ENCODE measurements around the gene SIRPA. TPM values are rescaled to one million over a fixed set of nuclear protein-coding genes. Genes with fewer than 3 reads are reported as not detected.

SIRPA gene
- total and polyA plus RNA-seq, 2 of the 8 experiments (the other 6 are each of a cell fraction or from before 2014, with no cell fraction given), result 3.9 to 4.3 TPM

- Histone ChIP-seq H3K36me3 (ENCODE audit: control insufficient read depth in 2 of 4, insufficient read depth in 4 of 4, low read length in 3 of 4) (no peaks in the 10 kb centered on the region), H2BK5ac (ENCODE audit: low read depth, low read length) (no peak overlapping the region), H2BK20ac (ENCODE audit: low read length) (no peak overlapping the region), H3K9me3 (ENCODE audit: insufficient read depth in 2 of 2, low read depth in 1 of 2, low read length in 1 of 2) (no peaks in the 10 kb centered on the region), H2AK5ac (ENCODE audit: low read depth, low read length) (no peak overlapping the region), H3K23ac (ENCODE audit: insufficient read length) (no peak overlapping the region), H4K8ac (ENCODE audit: extremely low read depth, insufficient read depth, low read length) (no peak overlapping the region), H3K4me2 (ENCODE audit: insufficient read depth in 1 of 2, low read depth in 2 of 2, low read length in 2 of 2) (no peak overlapping the region), H2AFZ (ENCODE audit: low read length) (no peak overlapping the region), H3K79me1 (ENCODE audit: low read depth, low read length) (no peaks in the 10 kb centered on the region), H3K14ac (ENCODE audit: insufficient read length) (no peak overlapping the region), H3K27me3 (replicated peaks in 1 of 4; ENCODE audit: control insufficient read depth in 3 of 4, extremely low read depth in 1 of 4, insufficient read depth in 3 of 4, low read length in 3 of 4) (no peaks in the 10 kb centered on the region; a peak in 2 of 7 replicates), H3K27ac (ENCODE audit: low read depth, low read length) (no peak overlapping the region), H3K23me2 (ENCODE audit: low read depth, low read length) (no peaks in the 10 kb centered on the region; the same call in 1 of the 2 replicates), H3K9ac (replicated peaks in 1 of 4; ENCODE audit: extremely low read depth in 1 of 4, low read depth in 3 of 4, low read length in 3 of 4) (no peak overlapping the region), H4K20me1 (replicated peaks in 1 of 2; ENCODE audit: control insufficient read depth in 1 of 2, insufficient read depth in 2 of 2, low read length in 2 of 2) (no peaks in the 10 kb centered on the region), H3K4ac (replicated peaks; ENCODE audit: insufficient read length, low read depth, low read length) (no peak overlapping the region), H3K4me3 (ENCODE audit: extremely low read depth in 1 of 4, insufficient read depth in 2 of 4, low read depth in 3 of 4, low read length in 4 of 4) (no peak overlapping the region), H3K79me2 (ENCODE audit: control insufficient read depth in 1 of 2, insufficient read depth in 2 of 2, low read length in 2 of 2) (no peaks in the 10 kb centered on the region), H4K5ac (ENCODE audit: insufficient read length, low read depth, low read length) (no peak overlapping the region), H3K18ac (ENCODE audit: extremely low read depth, low read length) (no peak overlapping the region), H2BK15ac (ENCODE audit: low read length) (no peak overlapping the region), H3K56ac (replicated peaks; ENCODE audit: insufficient read length, low read depth, low read length) (no peak overlapping the region), H4K91ac (replicated peaks; ENCODE audit: insufficient read length, low read length) (no peak overlapping the region), H2BK12ac (ENCODE audit: low read depth, low read length) (no peak overlapping the region), H2BK120ac (replicated peaks; ENCODE audit: low read depth, low read length) (no peak overlapping the region), H3K4me1 (replicated peaks in 1 of 4; ENCODE audit: control insufficient read depth in 3 of 4, insufficient read depth in 4 of 4, low read length in 3 of 4) (peaks cover 0 to 4% (median 0%) of the 10 kb centered on the region in 4 experiments; a peak in 1 of 7 replicates)
- FAIRE-seq, result no peak
- ChIA-PET CTCF (ENCODE audit: partially characterized antibody) (interaction anchor here (1.2 to 1.9 kb wide), 4 partner anchors 8 to 14 kb away, joined by 5 to 7 read pairs (median 5); no protein-coding TSS in a partner anchor), POLR2A (ENCODE audit: partially characterized antibody) (no interaction called here)
- DNase-seq (ENCODE audit: low read depth in 1 of 2, low spot score in 2 of 2), result no peak
- 92% methylated on average over 1 of the region's 1 CpG; no CpG with 5 or more reads in 1 of the 2 experiments for WGBS, 2 experiments (ENCODE audit: extremely low coverage in 1 of 2, insufficient coverage in 1 of 2, insufficient read length in 1 of 2, insufficient replicate concordance in 2 of 2, low coverage in 1 of 2, low lambda C conversion rate in 2 of 2, missing lambda C conversion rate in 1 of 2)
- no peak for TF ChIP-seq SUZ12 (IDR thresholded peaks at IDR 0.05; ENCODE audit: low read length)
- TF ChIP-seq TCF12 (IDR thresholded peaks at IDR 0.05; ENCODE audit: low read depth, low read length), result no peak
- TF ChIP-seq SP1 (IDR thresholded peaks at IDR 0.05; ENCODE audit: low read depth, low read length), result no peak
- no peak for TF ChIP-seq GABPA (IDR thresholded peaks at IDR 0.05; ENCODE audit: borderline replicate concordance, insufficient read depth, low read length)
- no peak for TF ChIP-seq ASH2L (IDR thresholded peaks at IDR 0.05; ENCODE audit: low read length)
Measured at GRCh38 chr20:1846876-1847275, 48.3 kb upstream of the SIRPA start.
